HAP-1 (cell line): Measurements from ENCODE around the gene OR5H15.
A peak's percentile ranks its signal among the peaks of the same experiment; 100 is the strongest.
"Not testable (repeated sequence)": the region's sequence is repeated elsewhere in the genome, so short reads cannot be mapped to it uniquely, and the experiment has no call there.

Experiments used
- DNase-seq, 2 experiments: peaks; one replicate each; pipeline ENCODE4 v3.0.0-alpha.2; 2016 to 2020; ENCODE audit warnings: low spot score in 2 of 2
- H3K27me3 ChIP-seq: fragments of 250-450 bp; sonication (Bioruptor Pico); 2 replicates; pipeline ENCODE4 v1.5.1; 2020; ENCODE audit warnings: low read depth, mild to moderate bottlenecking, moderate library complexity
- H3K36me3 ChIP-seq: fragments of 250-450 bp; sonication (Bioruptor Pico); replicated peaks from 2 replicates; pipeline ENCODE4 v1.5.1; 2020; ENCODE audit warnings: mild to moderate bottlenecking
- H3K4me1 ChIP-seq: fragments of 250-450 bp; sonication (Bioruptor Pico); 2 replicates; pipeline ENCODE4 v1.5.1; 2020; ENCODE audit warnings: mild to moderate bottlenecking
- H3K4me3 ChIP-seq: fragments of 250-450 bp; sonication (Bioruptor Pico); 2 replicates; pipeline ENCODE4 v1.5.1; 2020; ENCODE audit warnings: mild to moderate bottlenecking, moderate library complexity
- H3K9me3 ChIP-seq: fragments of 250-450 bp; sonication (Bioruptor Pico); 2 replicates; pipeline ENCODE4 v1.5.1; 2020; ENCODE audit warnings: mild to moderate bottlenecking, moderate library complexity
- in situ Hi-C: fragments of 300-500 bp; cut with MboI; formaldehyde crosslinking; loops from 3 replicates; pipeline ENCODE4 v1.14.3; 2020; ENCODE audit warnings: low sequenced_read_pairs, inconsistent platforms, mixed read lengths

The OR5H15 gene

GRCh38 chr3:98166396-98166795 is at the start of gene OR5H15:
OR5H15 (plus strand) TSS chr3:98166696; CDS start chr3:98168700, 2,004 bp downstream.
- no peak within 1 kb of the TSS for H3K4me3 ChIP-seq
- H3K4me1 ChIP-seq = no peaks in the 10 kb centered on the region
- DNase-seq = no peak
- 0 out of 2 replicates have a peak, but pooled peaks cover 2% of the 10 kb centered on the region for H3K27me3 ChIP-seq
- in situ Hi-C loops = no loop called here
- no peaks in the 10 kb centered on the region for H3K9me3 ChIP-seq
- no peaks in the 10 kb centered on the region for H3K36me3 ChIP-seq

DNA sequence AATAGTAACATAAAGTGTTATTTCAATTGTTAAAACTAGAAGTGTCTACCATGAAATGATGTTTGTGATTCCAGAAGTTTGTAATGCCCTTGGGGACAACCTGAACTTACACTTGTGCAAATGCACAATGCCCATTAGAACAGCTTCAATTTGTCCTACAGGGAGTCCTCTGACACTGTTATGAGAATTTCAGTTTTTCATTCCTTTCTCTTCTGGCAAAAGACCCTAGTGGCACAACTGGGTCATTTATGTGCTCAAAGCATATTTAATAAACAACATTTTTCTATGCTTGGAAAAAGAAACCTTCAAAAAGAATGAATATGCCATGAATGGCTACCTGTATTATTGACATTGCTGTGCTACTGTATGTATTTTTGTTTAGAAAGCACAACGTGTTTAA is 36.1 kb upstream of the OR5H15 start, which contains the start of gene OR5H1:
TSS of gene OR5H1 (plus strand) at position 301 of the 400 bp plus-strand sequence. CDS start 1,977 bp downstream, outside the sequence.
- DNase-seq = no peak
- no peaks in the 10 kb centered on the region for H3K27me3 ChIP-seq
- in situ Hi-C loops = no loop called here

DNA sequence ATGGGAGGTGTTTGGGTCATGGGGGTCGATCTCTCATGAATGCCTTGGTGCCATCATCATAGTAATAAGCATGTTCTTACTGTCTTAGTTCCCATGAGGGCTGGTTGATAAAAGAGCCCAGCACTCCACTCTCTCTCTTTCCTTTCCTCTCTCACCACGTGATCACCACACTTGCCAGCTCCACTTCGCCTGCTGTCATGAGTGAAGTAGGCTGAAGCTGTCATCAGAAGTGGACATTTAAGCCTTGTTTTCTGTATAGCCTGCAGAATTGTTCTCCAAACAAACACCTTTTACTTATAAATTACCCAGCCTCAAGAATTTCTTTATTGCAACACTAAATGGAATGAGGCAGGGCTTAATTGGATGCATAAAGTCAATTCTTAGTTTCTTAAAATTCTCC is 29.9 kb upstream of the OR5H15 start:
- no peaks in the 10 kb centered on the region for H3K36me3 ChIP-seq
- H3K27me3 ChIP-seq = no peaks in the 10 kb centered on the region
- no peaks in the 10 kb centered on the region for H3K4me1 ChIP-seq
- no peak for DNase-seq
- in situ Hi-C loops = no loop called here
- no peaks in the 10 kb centered on the region for H3K9me3 ChIP-seq
- H3K4me3 ChIP-seq = no peak overlapping the region

More for the DNA sequence above, 36.1 kb upstream of the OR5H15 start, which contains the start of gene OR5H1:
- Histone ChIP-seq H3K4me1 (no peaks in the 10 kb centered on the region), H3K36me3 (no peaks in the 10 kb centered on the region), H3K9me3 (no peaks in the 10 kb centered on the region), H3K4me3 (no peak within 1 kb of the TSS)

- H3K36me3 ChIP-seq, H3K9me3 ChIP-seq, H3K27me3 ChIP-seq, DNase-seq, in situ Hi-C loops, H3K4me1 ChIP-seq, H3K4me3 ChIP-seq: not testable (repeated sequence)
These were observed 28.5 kb upstream of the OR5H15 start for GRCh38 chr3:98137826-98138557.

DNA sequence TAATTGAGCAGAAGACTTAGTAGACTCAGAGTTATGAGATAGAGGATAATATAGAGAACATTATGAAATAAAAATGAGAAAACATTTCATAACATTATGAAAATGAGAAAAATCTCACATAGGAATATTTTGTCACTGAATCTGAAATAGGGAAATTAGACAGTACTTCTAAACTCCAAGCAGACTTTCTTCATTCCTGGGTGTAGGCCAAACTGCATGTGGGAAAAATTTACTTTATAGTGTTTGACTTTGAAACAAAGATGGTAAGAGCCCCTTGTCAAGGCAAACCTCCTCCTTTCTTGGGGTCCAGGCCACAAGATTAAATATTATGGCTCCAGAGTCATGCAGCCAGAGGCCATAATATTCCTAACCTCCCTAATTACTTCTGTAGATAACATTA is 26.0 kb upstream of the OR5H15 start:
- no peaks in the 10 kb centered on the region for H3K9me3 ChIP-seq
- H3K4me1 ChIP-seq = no peaks in the 10 kb centered on the region
- no peak for DNase-seq
- in situ Hi-C loops = no loop called here
- H3K27me3 ChIP-seq = no peaks in the 10 kb centered on the region
- no peaks in the 10 kb centered on the region for H3K36me3 ChIP-seq
- no peak overlapping the region for H3K4me3 ChIP-seq

DNA sequence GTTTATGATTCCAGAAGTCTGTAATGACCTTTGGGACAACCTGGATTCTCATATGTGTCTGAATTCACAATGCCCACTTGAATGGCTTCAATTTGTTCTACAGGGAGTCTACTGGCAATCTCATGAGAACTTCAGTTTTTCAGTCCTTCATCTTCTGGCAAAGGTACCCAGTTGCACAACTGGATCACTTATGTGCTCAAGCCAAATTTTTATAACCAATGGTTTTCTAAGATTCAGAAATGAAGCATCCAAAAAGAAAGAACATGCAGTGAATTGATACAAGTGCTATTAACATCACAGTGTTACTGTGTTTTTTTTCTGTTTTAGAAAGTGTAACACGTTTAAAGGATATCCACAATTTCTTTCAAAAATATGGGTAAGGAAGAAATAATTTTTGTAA is 19.3 kb upstream of the OR5H15 start, which contains the start of gene OR5H14:
TSS of gene OR5H14 (plus strand) at position 301 of the 400 bp plus-strand sequence. CDS start 1,907 bp downstream, outside the sequence.
- in situ Hi-C loops = no loop called here

DNA sequence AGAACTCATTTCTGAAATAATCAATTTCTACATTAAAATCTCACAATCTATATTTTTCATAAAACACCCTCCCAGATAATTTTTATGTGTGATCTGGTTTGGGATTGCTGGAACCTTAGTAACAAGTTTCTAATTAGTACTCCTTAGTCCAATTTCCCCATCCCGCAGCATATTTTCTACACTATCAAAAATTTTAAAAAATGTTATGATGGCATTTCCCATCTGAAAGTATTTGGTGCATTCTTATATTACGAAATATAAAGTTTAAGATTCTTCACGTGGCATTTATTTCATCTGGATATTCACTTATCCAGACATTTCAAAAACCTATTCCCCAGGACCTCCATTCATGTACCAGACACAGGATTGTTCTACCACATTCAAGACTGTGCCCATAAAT is 17.7 kb upstream of the OR5H15 start:
- Histone ChIP-seq H3K4me3 (no peak overlapping the region), H3K4me1 (no peaks in the 10 kb centered on the region), H3K9me3 (no peaks in the 10 kb centered on the region), H3K27me3 (no peaks in the 10 kb centered on the region; the same call in 1 of the 2 replicates), H3K36me3 (no peaks in the 10 kb centered on the region)
- no peak for DNase-seq
- in situ Hi-C loops = no loop called here

More for the DNA sequence above, 19.3 kb upstream of the OR5H15 start, which contains the start of gene OR5H14:
- Histone ChIP-seq H3K9me3 (no peaks in the 10 kb centered on the region), H3K36me3 (no peaks in the 10 kb centered on the region), H3K4me3 (no peak within 1 kb of the TSS), H3K27me3 (no peaks in the 10 kb centered on the region; the same call in 1 of the 2 replicates), H3K4me1 (no peaks in the 10 kb centered on the region)
- DNase-seq = no peak

DNA sequence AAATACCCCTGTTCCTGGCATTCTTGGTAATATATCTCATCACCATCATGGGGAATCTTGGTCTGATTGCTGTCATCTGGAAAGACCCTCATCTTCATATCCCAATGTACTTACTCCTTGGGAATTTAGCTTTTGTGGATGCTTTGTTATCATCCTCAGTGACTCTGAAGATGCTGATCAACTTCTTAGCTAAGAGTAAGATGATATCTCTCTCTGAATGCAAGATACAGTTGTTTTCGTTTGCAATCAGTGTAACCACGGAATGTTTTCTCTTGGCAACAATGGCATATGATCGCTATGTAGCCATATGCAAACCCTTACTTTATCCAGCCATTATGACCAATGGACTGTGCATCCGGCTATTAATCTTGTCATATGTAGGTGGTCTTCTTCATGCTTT is 17.0 kb upstream of the OR5H15 start:
- in situ Hi-C loops, H3K36me3 ChIP-seq, DNase-seq, H3K9me3 ChIP-seq, H3K4me1 ChIP-seq, H3K4me3 ChIP-seq, H3K27me3 ChIP-seq: not testable (repeated sequence)

GRCh38 chr3:98151241-98151640 is 15.3 kb upstream of the OR5H15 start:
- H3K4me3 ChIP-seq = no peak overlapping the region
- no peaks in the 10 kb centered on the region; the same call in 1 of the 2 replicates for H3K27me3 ChIP-seq
- H3K9me3 ChIP-seq = no peaks in the 10 kb centered on the region
- in situ Hi-C loops = no loop called here
- no peaks in the 10 kb centered on the region for H3K4me1 ChIP-seq
- H3K36me3 ChIP-seq = no peaks in the 10 kb centered on the region
- DNase-seq = no peak

DNA sequence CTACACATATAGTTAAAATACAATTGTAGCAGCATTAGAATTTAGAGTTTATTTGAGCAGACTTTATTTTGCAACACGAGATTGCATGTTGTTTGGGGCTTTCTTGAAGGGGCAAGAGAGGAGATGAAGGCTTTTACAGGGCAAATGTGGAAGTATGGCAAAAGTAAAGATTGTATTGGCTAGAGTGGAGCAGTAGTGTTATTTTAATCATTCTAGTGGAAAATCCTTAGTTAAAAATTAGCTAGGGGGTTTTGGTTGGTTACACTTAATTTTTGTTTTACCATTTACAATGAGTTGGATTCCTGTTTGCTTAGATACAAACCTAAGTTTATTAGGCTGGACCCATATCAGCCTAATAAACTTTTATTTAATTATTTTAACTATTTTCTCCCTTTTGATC is 4.6 kb downstream of the OR5H15 start:
- no peak for DNase-seq
- no peaks in the 10 kb centered on the region; the same call in 1 of the 2 replicates for H3K9me3 ChIP-seq
- in situ Hi-C loops = no loop called here
- H3K27me3 ChIP-seq = 0 out of 2 replicates have a peak, but pooled peaks cover 2% of the 10 kb centered on the region
- H3K4me1 ChIP-seq = no peaks in the 10 kb centered on the region
- H3K36me3 ChIP-seq = no peaks in the 10 kb centered on the region
- no peak overlapping the region for H3K4me3 ChIP-seq

GRCh38 chr3:98172621-98173020 is 6.1 kb downstream of the OR5H15 start:
- Histone ChIP-seq H3K27me3 (0 out of 2 replicates have a peak, but pooled peaks cover 2% of the 10 kb centered on the region), H3K9me3 (no peaks in the 10 kb centered on the region; the same call in 1 of the 2 replicates), H3K36me3 (no peaks in the 10 kb centered on the region), H3K4me1 (no peaks in the 10 kb centered on the region), H3K4me3 (no peak overlapping the region)
- DNase-seq = no peak
- in situ Hi-C loops = no loop called here

DNA sequence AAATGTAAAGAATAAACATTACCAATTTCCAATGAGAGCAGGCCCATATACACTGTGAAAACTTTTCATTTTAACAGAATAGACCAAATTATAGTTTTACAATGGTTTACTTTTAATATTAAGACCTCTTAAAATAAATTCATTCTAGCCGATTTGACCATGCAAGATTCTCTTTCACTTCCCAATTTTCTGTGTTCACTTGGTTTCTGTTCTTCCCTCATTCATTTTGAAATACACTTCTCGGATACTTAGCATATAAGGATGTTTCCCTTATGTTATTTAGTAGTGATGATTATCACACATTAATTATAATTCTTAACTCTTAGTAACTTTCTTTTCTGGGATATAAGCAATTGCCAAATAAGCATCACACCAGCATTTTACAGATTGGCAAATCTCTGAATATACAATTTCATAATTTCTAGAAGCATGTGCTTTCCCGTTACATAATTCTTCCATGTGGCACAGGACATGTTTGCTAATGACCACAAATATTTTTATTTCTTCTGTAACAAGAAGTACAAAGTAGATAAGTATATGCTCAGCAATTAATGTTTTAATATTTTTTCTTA is 13.9 kb downstream of the OR5H15 start:
- no peak overlapping the region for H3K4me3 ChIP-seq
- H3K36me3 ChIP-seq = no peaks in the 10 kb centered on the region
- no peak for DNase-seq
- in situ Hi-C loops = no loop called here
- no peaks in the 10 kb centered on the region for H3K4me1 ChIP-seq
- no peaks in the 10 kb centered on the region; the same call in 1 of the 2 replicates for H3K27me3 ChIP-seq
- no peaks in the 10 kb centered on the region for H3K9me3 ChIP-seq

- no peaks in the 10 kb centered on the region for H3K4me1 ChIP-seq
- peak in 1 of 2 experiments; percentile 4 for DNase-seq
- no peaks in the 10 kb centered on the region for H3K36me3 ChIP-seq
- in situ Hi-C loops = no loop called here
- no peaks in the 10 kb centered on the region; the same call in 1 of the 2 replicates for H3K27me3 ChIP-seq
- H3K9me3 ChIP-seq = no peaks in the 10 kb centered on the region
- no peak overlapping the region for H3K4me3 ChIP-seq
These were observed 15.7 kb downstream of the OR5H15 start for GRCh38 chr3:98182196-98182595.

GRCh38 chr3:98185180-98185579 is 18.7 kb downstream of the OR5H15 start:
- no peaks in the 10 kb centered on the region for H3K9me3 ChIP-seq
- no peaks in the 10 kb centered on the region; the same call in 1 of the 2 replicates for H3K27me3 ChIP-seq
- no peaks in the 10 kb centered on the region for H3K36me3 ChIP-seq
- H3K4me1 ChIP-seq = no peaks in the 10 kb centered on the region
- no peak for DNase-seq
- no peak overlapping the region for H3K4me3 ChIP-seq
- in situ Hi-C loops = no loop called here
